CD4-positive, alpha-beta T cell treated with Interleukin-17A for 4 hours (primary cell): ENCODE measurements around the gene ATP8B1.
"Not testable (repeated sequence)": the region's sequence is repeated elsewhere in the genome, so short reads cannot be mapped to it uniquely, and the experiment has no call there.

ENCODE experiments used
- DNase-seq: peaks from one replicate; pipeline ENCODE4 v3.0.0-alpha.2; 2020; ENCODE audit warnings: mixed read lengths

The ATP8B1 gene

DNA sequence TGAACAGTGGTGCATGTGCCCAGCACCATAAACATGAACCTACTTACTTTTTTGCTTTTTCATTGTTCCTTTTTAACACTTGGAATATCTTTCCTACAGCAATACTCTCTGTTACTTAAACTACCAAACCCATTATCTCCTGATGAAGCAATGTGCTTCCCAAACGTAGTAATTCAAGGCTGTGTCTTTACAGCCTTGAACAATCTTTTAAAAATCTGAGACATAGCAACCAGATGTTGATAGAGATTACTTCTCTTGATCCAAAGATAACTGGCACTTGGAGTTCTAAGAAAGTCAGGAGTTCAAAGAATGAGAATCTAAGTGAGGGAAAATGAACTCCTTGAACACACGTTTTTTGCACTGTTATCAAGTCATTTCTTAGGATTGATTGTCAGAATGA is 40.4 kb downstream of the ATP8B1 start:
- no peak for DNase-seq

GRCh38 chr18:57759650-57760049 is 43.5 kb downstream of the ATP8B1 start:
- DNase-seq = no peak

- DNase-seq = no peak
Measured at GRCh38 chr18:57755473-57756067, 47.5 kb downstream of the ATP8B1 start.

DNA sequence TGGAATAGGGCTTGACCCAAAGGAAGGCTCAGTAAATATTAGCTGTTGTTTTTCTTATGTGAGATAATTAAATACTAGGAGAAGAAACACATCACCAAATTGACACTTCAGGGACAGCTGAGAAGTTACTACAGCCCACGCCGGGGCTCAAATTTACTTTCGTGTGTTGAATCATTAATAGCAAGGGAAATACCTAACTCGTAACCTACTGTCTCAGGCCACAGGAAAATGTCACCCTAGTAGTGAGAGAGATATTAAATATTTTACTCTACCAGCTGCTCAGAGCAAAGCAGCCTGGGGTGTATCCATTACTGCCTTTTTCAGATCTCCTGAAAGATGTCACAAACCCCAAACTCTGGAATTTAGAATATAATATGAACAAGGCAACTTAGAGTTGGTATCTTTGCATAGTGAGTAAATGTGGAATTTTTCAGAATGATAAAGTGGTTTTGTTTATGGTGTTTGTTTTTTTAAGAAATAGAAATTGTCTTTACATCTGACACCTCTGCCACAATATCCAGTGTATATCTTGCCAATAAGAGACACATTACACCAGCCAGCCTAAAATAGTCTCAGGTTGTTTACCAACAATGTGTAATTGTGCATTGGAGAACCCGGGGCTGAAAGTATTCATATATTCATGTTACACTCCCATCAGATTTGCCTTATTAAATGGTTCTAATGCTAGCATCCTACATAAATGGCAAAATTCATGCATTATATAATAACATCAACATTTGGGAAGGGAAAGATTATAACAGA is 48.4 kb downstream of the ATP8B1 start:
- no peak for DNase-seq

- DNase-seq = no peak
Measured at GRCh38 chr18:57753063-57753462, 50.1 kb downstream of the ATP8B1 start.

DNA sequence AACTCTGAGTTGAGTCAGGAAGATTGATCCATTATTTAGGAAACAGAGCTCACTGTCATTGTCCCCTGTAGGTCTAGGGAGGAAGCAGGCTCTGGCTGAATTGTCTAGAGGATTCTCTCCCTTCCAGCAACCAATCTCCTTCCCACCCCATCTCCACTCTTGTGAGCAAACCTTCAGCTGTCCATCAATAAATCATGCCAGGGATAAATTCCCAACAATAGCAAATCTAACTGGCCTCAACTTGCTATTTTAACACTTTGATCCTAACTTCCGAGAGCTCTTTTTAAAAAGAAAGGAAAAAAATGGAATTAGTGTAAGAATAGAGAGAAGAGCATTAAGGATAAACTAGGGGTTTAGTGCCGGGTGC is 53.5 kb downstream of the ATP8B1 start:
- DNase-seq = no peak

DNA sequence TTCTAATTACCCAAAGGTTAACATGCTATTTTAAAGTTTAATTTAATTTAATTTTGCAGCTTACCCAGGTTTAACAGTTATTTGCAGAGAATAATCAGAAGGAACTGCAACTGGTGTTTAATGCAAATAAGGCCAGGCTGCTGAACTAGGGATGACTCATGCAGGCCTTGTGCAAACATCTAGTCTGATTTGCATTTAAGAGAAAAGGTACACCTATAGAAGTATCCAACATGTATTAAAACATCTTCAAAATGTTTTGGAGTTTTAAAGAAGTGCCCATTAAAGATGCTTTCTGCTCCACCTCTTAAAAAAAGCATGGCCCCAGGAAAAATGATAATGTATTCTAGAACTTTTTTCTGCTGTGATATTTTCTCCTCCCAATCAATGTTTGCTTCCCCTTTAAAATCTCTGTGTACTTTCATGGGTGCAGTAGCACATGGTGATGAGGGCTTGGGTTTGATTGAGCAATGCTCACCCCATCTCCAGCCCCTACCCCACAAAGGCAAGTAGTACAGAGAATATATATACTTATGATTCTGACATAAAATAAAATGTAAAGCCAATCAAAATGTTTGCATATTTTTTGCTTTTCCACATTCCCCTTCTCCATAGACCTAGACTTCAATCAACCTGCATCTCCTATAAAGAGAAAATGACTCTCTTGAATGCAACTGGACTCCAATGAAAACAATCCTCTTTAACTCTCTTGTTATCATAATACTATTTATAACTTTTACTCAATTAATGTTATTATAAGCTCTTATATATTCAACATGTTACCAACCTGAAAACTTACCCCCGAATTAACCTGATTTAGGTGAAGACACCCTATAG is 54.1 kb downstream of the ATP8B1 start:
- DNase-seq = no peak

GRCh38 chr18:57747809-57748680 is 55.1 kb downstream of the ATP8B1 start:
- DNase-seq = no peak

DNA sequence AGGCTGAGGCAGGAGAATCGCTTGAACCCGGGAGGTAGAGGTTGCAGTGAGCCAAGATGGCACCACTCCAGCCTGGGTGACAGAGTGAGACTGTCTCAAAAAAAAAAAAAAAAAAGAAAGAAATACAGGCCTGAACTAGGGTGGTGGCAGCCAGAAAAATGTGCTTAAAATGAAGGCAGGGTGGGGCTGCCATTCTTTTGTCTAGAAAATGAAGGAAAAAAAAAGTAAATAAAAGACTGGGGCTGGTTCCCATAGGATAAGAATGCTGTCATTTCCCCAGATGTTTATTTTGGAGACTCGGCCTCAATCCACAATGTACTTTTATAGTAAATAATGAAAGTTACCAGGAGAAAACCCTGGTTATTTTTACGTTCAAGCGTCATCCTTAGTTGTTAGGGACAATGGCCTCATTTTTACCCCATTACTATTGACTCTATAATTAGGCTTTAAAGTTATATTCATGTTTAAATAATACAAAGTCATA is 58.9 kb downstream of the ATP8B1 start:
- no peak for DNase-seq

GRCh38 chr18:57743008-57743407 is 60.1 kb downstream of the ATP8B1 start:
- DNase-seq = no peak

DNA sequence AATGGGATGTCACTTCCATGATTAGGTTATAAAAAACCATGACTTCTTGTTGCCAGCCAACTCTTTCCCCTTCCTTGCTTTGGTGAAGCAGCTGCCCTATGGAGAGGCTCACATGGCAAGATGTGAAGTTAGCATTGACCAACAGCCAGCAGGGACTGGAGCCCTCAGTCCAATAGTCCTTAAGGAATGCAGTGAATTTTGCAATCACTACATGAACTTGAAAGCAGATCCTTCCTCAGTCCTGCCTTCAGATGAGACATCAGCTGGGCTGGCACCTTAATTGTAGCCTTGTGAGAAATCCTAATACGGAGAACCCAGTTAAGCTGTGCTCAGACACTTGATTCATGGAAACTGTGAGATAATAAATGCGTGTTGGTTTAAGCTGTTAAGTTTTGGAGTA is 61.8 kb downstream of the ATP8B1 start:
- DNase-seq = no peak

- DNase-seq = no peak
Measured at GRCh38 chr18:57738078-57738477, 65.0 kb downstream of the ATP8B1 start.

DNA sequence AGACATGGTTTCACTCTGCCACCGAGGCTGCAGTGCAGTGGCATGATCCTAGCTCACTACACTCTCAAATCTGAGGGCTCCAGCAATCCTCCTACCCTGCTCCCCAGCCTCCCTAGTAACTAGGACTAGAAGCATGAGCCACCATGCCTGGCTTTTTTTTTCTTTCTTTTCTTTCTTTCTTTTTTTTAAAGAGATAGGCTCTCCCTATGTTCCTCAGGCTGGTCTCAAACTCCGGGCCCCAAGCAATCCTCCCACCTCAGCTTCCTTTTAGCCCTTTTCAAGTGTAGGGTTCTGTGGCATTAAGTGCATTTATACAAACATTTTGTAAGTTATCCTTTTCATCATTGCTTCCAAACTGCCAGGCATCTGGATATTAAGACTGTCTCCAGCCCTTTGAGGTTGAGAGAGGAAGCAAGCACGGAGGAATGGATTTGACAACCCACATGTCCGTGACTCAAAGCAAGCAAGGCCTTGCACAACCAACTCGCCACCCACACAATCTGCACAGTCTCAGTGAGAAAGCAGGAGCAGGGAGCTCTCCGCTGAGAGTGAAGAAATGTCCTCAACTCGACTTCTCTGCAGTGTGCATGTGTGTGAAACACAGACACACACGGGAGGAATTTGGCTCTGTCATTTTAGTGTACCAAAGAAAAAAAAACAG is 65.6 kb downstream of the ATP8B1 start:
- no peak for DNase-seq

DNA sequence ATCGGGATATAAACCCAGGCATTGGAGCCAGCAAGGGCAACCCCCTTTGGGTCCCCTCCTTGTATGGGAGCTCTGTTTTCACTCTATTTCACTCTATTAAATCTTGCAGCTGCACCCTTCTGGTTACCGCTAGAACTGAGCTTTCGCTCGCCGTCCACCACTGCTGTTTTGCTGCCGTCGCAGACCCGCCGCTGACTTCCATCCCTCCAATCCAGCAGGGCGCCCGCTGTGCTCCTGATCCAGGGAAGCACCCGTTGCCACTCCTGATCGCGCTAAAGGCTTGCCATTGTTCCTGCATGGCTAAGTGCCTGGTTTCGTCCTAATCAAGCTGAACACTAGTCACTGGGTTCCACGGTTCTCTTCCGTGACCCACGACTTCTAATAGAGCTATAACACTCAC is 68.1 kb downstream of the ATP8B1 start:
- DNase-seq = not testable (repeated sequence)

GRCh38 chr18:57733861-57734260 is 69.3 kb downstream of the ATP8B1 start:
- no peak for DNase-seq

DNA sequence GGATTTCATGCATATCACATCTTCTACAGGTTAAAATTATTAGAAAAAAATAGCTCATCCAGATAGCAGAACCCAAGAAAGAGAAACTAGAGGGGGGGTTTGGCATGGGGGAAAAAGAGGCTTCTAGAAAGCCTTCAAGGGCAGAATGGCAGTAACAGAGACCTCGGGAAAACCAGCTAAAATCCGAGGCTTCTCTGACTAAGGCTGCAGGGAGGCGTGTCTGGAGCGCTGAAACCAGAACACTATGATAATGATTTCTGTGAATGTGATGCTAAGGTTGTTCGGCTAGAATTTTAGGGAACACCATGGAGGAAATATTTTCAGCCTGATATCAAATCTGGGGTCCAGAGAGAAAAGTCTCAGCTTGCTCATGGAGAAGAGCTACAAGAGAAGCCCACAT is 73.0 kb downstream of the ATP8B1 start:
- DNase-seq = no peak

DNA sequence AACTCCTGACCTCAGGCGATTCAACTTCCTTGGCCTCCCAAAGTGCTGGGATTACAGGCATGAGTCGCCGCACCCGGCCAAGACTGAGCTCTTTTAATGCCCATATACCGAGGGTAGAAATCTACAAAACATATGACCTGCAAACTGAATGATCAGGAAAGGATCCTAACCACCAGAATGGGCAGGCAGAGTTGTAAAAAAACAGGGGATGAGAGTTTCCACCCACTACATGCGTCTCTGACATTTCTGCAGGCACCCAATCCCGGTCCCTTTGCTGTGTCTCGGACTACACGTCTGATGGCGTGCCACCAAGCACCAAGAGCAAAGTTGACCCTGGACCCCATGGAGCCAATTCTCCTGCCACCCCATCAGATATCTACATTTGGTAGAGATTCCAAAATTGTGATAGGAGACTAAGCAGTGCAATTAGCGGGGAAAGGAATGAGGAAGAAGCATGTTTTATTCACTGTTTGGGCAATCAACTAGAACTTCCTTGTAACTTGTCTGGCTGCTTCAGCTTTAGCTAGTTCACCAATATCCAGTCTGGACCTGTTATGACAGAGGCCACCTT is 74.1 kb downstream of the ATP8B1 start:
- no peak for DNase-seq

GRCh38 chr18:57727952-57728807 is 74.9 kb downstream of the ATP8B1 start:
- no peak for DNase-seq

GRCh38 chr18:57719211-57719935 is 83.7 kb downstream of the ATP8B1 start:
- DNase-seq = not testable (repeated sequence)

DNA sequence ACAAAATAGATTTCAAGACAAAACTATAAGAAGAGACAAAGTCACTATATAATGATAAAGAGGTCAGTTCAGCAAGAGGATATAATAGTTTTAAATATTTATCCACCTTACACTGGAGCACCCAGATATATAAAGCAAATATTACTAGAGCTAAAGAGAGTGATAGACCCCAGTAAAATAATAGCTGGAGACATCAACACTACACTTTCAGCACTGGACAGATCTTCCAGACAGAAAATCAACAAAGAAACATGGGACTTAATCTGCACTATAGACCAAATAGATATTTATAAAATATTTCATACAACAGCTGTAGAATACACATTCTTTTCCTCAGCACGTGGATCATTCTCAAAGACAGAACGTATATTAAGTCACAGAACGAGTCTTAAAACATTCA is 86.6 kb downstream of the ATP8B1 start:
- DNase-seq = no peak
